HEK293 (cell line): ENCODE results near the gene TGFBRAP1.

Source experiments
- CTCF ChIA-PET: fragments of 350-600 bp; formaldehyde crosslinking; extraction: SDS; loops from one replicate; lab custom pipeline; 2021; ENCODE audit warnings: antibody characterized with exemption; lab: Yijun Ruan, JAX
- POLR2A ChIA-PET: fragments of 300-600 bp; formaldehyde crosslinking; extraction: SDS; loops from one replicate; lab custom pipeline; 2020; ENCODE audit warnings: antibody characterized with exemption, inconsistent platforms; lab: Yijun Ruan, JAX
- H3K27ac ChIP-seq: fragments of 200-500 bp; sonication (Bioruptor generic); 2 replicates; pipeline ENCODE4 v1.5.1; 2014; ENCODE audit warnings: low read depth, low read length, control low read depth, inconsistent platforms; ENCODE audit errors: extremely low read depth
- H3K36me3 ChIP-seq, 2 experiments: fragments of 200-500 bp in 1 of 2; sonication (Bioruptor generic) in 1 of 2; 1 replicate in 1 of 2; 2 replicates in 1 of 2; pipeline ENCODE4 v1.5.1; 2014 to 2017; ENCODE audit warnings: inconsistent platforms in 2 of 2, low read length in 2 of 2; ENCODE audit not compliant: control insufficient read depth in 2 of 2, insufficient read depth in 1 of 2
- H3K4me1 ChIP-seq: fragments of 200-500 bp; sonication (Bioruptor generic); 2 replicates; pipeline ENCODE4 v1.5.1; 2014; ENCODE audit warnings: mild to moderate bottlenecking, low read length, inconsistent platforms; ENCODE audit not compliant: control insufficient read depth, insufficient read depth
- H3K4me3 ChIP-seq: 2 replicates; pipeline ENCODE4 v1.5.1; 2011; ENCODE audit warnings: low read depth, mild to moderate bottlenecking, control low read depth, low read length, moderate library complexity
- H3K9me3 ChIP-seq: fragments of 200-500 bp; sonication (Bioruptor generic); 2 replicates; pipeline ENCODE4 v1.5.1; 2014; ENCODE audit warnings: low read depth, low read length, inconsistent platforms; ENCODE audit not compliant: control insufficient read depth, insufficient read depth
- EGR2 ChIP-seq: fragments of 450-650 bp; formaldehyde crosslinking; IDR thresholded peaks from 2 replicates; pipeline ENCODE4 v1.5.1; 2016; ENCODE audit warnings: low read depth, missing biosample characterization, missing genetic modification characterization
- KLF9 ChIP-seq: fragments of 450-650 bp; formaldehyde crosslinking; IDR thresholded peaks from 2 replicates; pipeline ENCODE4 v1.5.1; 2016; ENCODE audit warnings: missing biosample characterization, missing genetic modification characterization, low read depth
- SCRT2 ChIP-seq: fragments of 450-650 bp; formaldehyde crosslinking; IDR thresholded peaks from 2 replicates; pipeline ENCODE4 v1.5.1; 2016; ENCODE audit warnings: missing biosample characterization, missing genetic modification characterization
- SP2 ChIP-seq: fragments of 450-650 bp; formaldehyde crosslinking; IDR thresholded peaks from 2 replicates; pipeline ENCODE4 v1.5.1; 2016; ENCODE audit warnings: missing biosample characterization, missing genetic modification characterization
- WT1 ChIP-seq: fragments of 450-650 bp; formaldehyde crosslinking; IDR thresholded peaks from 2 replicates; pipeline ENCODE4 v1.5.1; 2016; ENCODE audit warnings: missing biosample characterization, missing genetic modification characterization
- ZFHX2 ChIP-seq: fragments of 450-650 bp; formaldehyde crosslinking; conservative IDR thresholded peaks from 2 replicates; pipeline ENCODE4 v1.5.1; 2016; ENCODE audit warnings: missing biosample characterization, missing genetic modification characterization
- ZIC2 ChIP-seq: fragments of 450-650 bp; formaldehyde crosslinking; IDR thresholded peaks from 2 replicates; pipeline ENCODE4 v1.5.1; 2016; ENCODE audit warnings: missing biosample characterization, missing genetic modification characterization
- ZNF175 ChIP-seq: fragments of 450-650 bp; formaldehyde crosslinking; IDR thresholded peaks from 2 replicates; pipeline ENCODE4 v1.5.1; 2016; ENCODE audit warnings: missing biosample characterization, missing genetic modification characterization
- ZNF2 ChIP-seq: fragments of 450-650 bp; formaldehyde crosslinking; IDR thresholded peaks from 2 replicates; pipeline ENCODE4 v1.5.1; 2016; ENCODE audit warnings: missing biosample characterization, missing genetic modification characterization
- ZNF274 ChIP-seq, 2 experiments: fragments of 200-500 bp in 1 of 2; fragments of 450-650 bp in 1 of 2; sonication (Bioruptor generic) in 1 of 2; formaldehyde crosslinking in 1 of 2; IDR thresholded peaks; 2 replicates each; pipeline versions ENCODE4 v1.5.1 to v1.6.1; 2014 to 2016; ENCODE audit warnings: borderline replicate concordance in 1 of 2, inconsistent platforms in 1 of 2, low read length in 1 of 2, missing biosample characterization in 1 of 2, missing genetic modification characterization in 1 of 2
- ZNF302 ChIP-seq: fragments of 450-650 bp; formaldehyde crosslinking; IDR thresholded peaks from 2 replicates; pipeline ENCODE4 v1.5.1; 2016; ENCODE audit warnings: missing biosample characterization, missing genetic modification characterization, low read depth
- ZNF324 ChIP-seq: fragments of 450-650 bp; formaldehyde crosslinking; IDR thresholded peaks from 2 replicates; pipeline ENCODE4 v1.5.1; 2016; ENCODE audit warnings: missing biosample characterization, missing genetic modification characterization
- ZNF335 ChIP-seq: fragments of 450-650 bp; formaldehyde crosslinking; conservative IDR thresholded peaks from 2 replicates; pipeline ENCODE4 v1.5.1; 2016; ENCODE audit warnings: missing biosample characterization, missing genetic modification characterization
- ZNF366 ChIP-seq: fragments of 450-650 bp; formaldehyde crosslinking; conservative IDR thresholded peaks from 2 replicates; pipeline ENCODE4 v1.5.1; 2016; ENCODE audit warnings: missing biosample characterization, missing genetic modification characterization
- ZNF433 ChIP-seq: fragments of 450-650 bp; formaldehyde crosslinking; IDR thresholded peaks from 2 replicates; pipeline ENCODE4 v1.5.1; 2016; ENCODE audit warnings: missing biosample characterization, missing genetic modification characterization, low read depth
- ZNF514 ChIP-seq: fragments of 450-650 bp; formaldehyde crosslinking; IDR thresholded peaks from 2 replicates; pipeline ENCODE4 v1.5.1; 2016; ENCODE audit warnings: missing biosample characterization, missing genetic modification characterization
- ZNF658 ChIP-seq: fragments of 450-650 bp; formaldehyde crosslinking; IDR thresholded peaks from 2 replicates; pipeline ENCODE4; 2016; ENCODE audit warnings: missing biosample characterization, missing genetic modification characterization
- ZNF670 ChIP-seq: fragments of 450-650 bp; formaldehyde crosslinking; IDR thresholded peaks from 2 replicates; pipeline ENCODE4 v1.5.1; 2016; ENCODE audit warnings: missing biosample characterization, missing genetic modification characterization, low read depth
- ZNF768 ChIP-seq: fragments of 450-650 bp; formaldehyde crosslinking; IDR thresholded peaks from 2 replicates; pipeline ENCODE4 v1.5.1; 2018; ENCODE audit warnings: missing biosample characterization, mild to moderate bottlenecking, missing genetic modification characterization
- TF ChIP-seq, protein P1 (sequence below): fragments of 450-650 bp; formaldehyde crosslinking; IDR thresholded peaks from 2 replicates; pipeline ENCODE4 v1.5.1; 2016; ENCODE audit warnings: missing biosample characterization, missing genetic modification characterization
- TF ChIP-seq, protein P2 (sequence below): fragments of 450-650 bp; formaldehyde crosslinking; IDR thresholded peaks from 2 replicates; pipeline ENCODE4 v1.5.1; 2016; ENCODE audit warnings: missing biosample characterization, missing genetic modification characterization
- TF ChIP-seq, protein P3 (sequence below): fragments of 450-650 bp; formaldehyde crosslinking; IDR thresholded peaks from 2 replicates; pipeline ENCODE4 v1.5.1; 2016; ENCODE audit warnings: missing biosample characterization, missing genetic modification characterization, borderline replicate concordance
- TF ChIP-seq, protein P4 (sequence below): fragments of 450-650 bp; formaldehyde crosslinking; optimal IDR thresholded peaks from 2 replicates; pipeline ENCODE3; 2016; ENCODE audit warnings: missing biosample characterization, mild to moderate bottlenecking, missing genetic modification characterization

TGFBRAP1 gene

DNA sequence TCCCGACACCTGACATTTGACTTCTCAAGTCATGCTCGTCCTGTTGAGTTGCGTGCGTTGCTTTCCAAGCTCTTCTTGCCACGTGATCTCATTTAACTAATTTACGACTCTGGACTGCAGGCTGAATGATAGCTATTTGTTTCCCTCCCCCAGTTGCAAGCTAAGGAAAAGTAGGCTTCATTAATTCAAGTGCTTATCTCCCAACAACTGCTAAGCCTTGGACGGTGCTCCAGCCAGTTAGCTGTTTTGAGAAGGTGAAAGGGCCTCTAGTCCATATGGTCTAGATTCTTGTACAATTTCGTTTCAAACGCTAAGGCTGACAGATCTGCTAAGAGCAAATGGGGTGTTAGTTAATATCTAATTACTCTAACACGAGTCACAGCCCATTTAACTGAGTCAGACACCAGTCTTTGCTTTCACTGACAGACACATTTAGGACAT, 66.9 kb downstream of the TGFBRAP1 start:
- ChIA-PET CTCF (interaction anchor here (0.6 kb wide), 1 partner anchor 1069 kb away, joined by 4 read pairs; no protein-coding TSS in a partner anchor), POLR2A (no interaction called here)
- no peak overlapping the region for H3K4me3 ChIP-seq
- no peaks in the 10 kb centered on the region for H3K4me1 ChIP-seq
- H3K36me3 ChIP-seq, result peaks cover 0 to 27% of the 10 kb centered on the region in 2 experiments; a peak in 1 of 3 replicates
- TF ChIP-seq ZNF302 (tag by site-specific recombination), result no peak
- H3K9me3 ChIP-seq, result no peaks in the 10 kb centered on the region
- no peak overlapping the region for H3K27ac ChIP-seq

DNA sequence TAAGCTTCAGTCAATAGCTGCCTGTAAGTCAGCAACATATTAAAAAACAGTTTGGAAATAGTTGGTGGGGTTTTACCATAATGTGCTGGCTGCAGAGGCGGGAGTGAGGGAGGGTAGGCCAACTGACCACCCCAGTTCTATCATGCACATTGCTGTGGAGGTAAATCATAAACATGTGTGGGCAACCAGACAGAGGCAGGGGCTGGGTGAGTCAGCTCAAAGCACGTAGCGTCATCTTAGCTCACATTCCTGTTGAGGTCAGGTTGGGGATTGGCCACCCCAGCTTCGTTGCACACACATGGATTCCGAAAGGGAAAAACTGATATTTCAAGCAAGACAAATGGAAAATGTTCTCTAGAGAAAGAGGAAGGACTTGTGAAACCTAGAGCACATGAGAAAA, 68.5 kb downstream of the TGFBRAP1 start:
- H3K4me3 ChIP-seq, result no peak overlapping the region
- H3K4me1 ChIP-seq, result no peaks in the 10 kb centered on the region
- TF ChIP-seq ZNF175 (no peak), SP2 (tag by site-specific recombination) (no peak), EGR2 (tag by site-specific recombination) (peak; percentile 56), ZFHX2 (tag by site-specific recombination) (peak; percentile 27), ZNF670 (tag by site-specific recombination) (no peak), ZNF335 (no peak), WT1 (tag by site-specific recombination) (no peak)
- TF ChIP-seq, protein P1, sequence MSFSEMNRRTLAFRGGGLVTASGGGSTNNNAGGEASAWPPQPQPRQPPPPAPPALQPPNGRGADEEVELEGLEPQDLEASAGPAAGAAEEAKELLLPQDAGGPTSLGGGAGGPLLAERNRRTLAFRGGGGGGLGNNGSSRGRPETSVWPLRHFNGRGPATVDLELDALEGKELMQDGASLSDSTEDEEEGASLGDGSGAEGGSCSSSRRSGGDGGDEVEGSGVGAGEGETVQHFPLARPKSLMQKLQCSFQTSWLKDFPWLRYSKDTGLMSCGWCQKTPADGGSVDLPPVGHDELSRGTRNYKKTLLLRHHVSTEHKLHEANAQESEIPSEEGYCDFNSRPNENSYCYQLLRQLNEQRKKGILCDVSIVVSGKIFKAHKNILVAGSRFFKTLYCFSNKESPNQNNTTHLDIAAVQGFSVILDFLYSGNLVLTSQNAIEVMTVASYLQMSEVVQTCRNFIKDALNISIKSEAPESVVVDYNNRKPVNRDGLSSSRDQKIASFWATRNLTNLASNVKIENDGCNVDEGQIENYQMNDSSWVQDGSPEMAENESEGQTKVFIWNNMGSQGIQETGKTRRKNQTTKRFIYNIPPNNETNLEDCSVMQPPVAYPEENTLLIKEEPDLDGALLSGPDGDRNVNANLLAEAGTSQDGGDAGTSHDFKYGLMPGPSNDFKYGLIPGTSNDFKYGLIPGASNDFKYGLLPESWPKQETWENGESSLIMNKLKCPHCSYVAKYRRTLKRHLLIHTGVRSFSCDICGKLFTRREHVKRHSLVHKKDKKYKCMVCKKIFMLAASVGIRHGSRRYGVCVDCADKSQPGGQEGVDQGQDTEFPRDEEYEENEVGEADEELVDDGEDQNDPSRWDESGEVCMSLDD (tag by site-specific recombination), result no peak
- H3K27ac ChIP-seq, result no peak overlapping the region
- ChIA-PET CTCF (interaction anchor here (0.6 to 1.1 kb wide), 3 partner anchors 27 to 122 kb away, joined by 3 to 5 read pairs (median 3); no protein-coding TSS in a partner anchor), POLR2A (no interaction called here)
- H3K9me3 ChIP-seq, result no peaks in the 10 kb centered on the region
- H3K36me3 ChIP-seq, result peaks cover 0 to 10% of the 10 kb centered on the region in 2 experiments; a peak in 1 of 3 replicates

DNA sequence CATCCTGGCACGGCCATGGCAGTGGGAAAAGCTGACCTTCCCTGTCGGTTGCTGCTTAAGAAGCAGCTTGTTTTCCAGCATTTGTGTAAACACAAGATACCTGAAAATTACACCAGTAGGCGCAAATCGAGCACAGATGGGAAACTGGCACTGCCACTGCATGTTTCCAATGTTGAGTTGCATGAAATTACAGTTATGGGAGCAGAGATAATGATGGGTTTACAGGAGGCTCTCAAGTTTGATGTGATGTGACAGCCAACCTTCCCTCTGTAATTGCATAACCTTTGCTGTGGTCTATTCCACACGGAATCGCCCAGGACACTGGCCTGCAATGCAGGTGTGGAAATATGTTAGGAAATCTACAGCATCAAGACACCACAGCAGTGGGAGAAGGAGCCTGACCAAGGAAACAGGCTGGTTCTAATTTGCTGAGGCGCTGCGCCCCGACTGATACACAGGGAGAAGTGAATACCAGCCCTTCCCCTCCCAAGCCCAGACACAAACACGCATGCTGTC, 70.6 kb downstream of the TGFBRAP1 start:
- Histone ChIP-seq H3K4me3 (no peak overlapping the region), H3K36me3 (peaks cover 0 to 3% of the 10 kb centered on the region in 2 experiments; a peak in 1 of 3 replicates), H3K4me1 (no peaks in the 10 kb centered on the region), H3K27ac (no peak overlapping the region)
- POLR2A ChIA-PET, result no interaction called here
- CTCF ChIA-PET, result interaction anchor here (0.7 to 2.1 kb wide), 4 partner anchors 15 to 29 kb away, joined by 3 to 11 read pairs (median 5); partner anchors contain the start of gene GPR45
- TF ChIP-seq SCRT2 (tag by site-specific recombination) (no peak), ZNF768 (tag by site-specific recombination) (no peak), KLF9 (tag by site-specific recombination) (no peak), ZNF274 (IDR thresholded peaks at IDR 0.05; ENCODE audit: low read length) (no peak), ZNF274 (tag by site-specific recombination; IDR thresholded peaks at IDR 0.05; ENCODE audit: borderline replicate concordance) (no peak), ZNF658 (tag by site-specific recombination) (no peak), ZNF2 (tag by site-specific recombination) (no peak), ZIC2 (tag by site-specific recombination) (no peak), ZNF366 (tag by site-specific recombination) (no peak), ZNF514 (tag by site-specific recombination) (no peak), ZNF324 (no peak), ZNF433 (tag by site-specific recombination) (no peak)
- TF ChIP-seq, protein P2, sequence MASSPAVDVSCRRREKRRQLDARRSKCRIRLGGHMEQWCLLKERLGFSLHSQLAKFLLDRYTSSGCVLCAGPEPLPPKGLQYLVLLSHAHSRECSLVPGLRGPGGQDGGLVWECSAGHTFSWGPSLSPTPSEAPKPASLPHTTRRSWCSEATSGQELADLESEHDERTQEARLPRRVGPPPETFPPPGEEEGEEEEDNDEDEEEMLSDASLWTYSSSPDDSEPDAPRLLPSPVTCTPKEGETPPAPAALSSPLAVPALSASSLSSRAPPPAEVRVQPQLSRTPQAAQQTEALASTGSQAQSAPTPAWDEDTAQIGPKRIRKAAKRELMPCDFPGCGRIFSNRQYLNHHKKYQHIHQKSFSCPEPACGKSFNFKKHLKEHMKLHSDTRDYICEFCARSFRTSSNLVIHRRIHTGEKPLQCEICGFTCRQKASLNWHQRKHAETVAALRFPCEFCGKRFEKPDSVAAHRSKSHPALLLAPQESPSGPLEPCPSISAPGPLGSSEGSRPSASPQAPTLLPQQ (tag by site-specific recombination), result no peak
- TF ChIP-seq, protein P3, sequence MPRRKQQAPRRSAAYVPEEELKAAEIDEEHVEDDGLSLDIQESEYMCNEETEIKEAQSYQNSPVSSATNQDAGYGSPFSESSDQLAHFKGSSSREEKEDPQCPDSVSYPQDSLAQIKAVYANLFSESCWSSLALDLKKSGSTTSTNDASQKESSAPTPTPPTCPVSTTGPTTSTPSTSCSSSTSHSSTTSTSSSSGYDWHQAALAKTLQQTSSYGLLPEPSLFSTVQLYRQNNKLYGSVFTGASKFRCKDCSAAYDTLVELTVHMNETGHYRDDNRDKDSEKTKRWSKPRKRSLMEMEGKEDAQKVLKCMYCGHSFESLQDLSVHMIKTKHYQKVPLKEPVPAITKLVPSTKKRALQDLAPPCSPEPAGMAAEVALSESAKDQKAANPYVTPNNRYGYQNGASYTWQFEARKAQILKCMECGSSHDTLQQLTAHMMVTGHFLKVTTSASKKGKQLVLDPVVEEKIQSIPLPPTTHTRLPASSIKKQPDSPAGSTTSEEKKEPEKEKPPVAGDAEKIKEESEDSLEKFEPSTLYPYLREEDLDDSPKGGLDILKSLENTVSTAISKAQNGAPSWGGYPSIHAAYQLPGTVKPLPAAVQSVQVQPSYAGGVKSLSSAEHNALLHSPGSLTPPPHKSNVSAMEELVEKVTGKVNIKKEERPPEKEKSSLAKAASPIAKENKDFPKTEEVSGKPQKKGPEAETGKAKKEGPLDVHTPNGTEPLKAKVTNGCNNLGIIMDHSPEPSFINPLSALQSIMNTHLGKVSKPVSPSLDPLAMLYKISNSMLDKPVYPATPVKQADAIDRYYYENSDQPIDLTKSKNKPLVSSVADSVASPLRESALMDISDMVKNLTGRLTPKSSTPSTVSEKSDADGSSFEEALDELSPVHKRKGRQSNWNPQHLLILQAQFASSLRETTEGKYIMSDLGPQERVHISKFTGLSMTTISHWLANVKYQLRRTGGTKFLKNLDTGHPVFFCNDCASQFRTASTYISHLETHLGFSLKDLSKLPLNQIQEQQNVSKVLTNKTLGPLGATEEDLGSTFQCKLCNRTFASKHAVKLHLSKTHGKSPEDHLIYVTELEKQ (tag by site-specific recombination), result no peak
- TF ChIP-seq, protein P4, sequence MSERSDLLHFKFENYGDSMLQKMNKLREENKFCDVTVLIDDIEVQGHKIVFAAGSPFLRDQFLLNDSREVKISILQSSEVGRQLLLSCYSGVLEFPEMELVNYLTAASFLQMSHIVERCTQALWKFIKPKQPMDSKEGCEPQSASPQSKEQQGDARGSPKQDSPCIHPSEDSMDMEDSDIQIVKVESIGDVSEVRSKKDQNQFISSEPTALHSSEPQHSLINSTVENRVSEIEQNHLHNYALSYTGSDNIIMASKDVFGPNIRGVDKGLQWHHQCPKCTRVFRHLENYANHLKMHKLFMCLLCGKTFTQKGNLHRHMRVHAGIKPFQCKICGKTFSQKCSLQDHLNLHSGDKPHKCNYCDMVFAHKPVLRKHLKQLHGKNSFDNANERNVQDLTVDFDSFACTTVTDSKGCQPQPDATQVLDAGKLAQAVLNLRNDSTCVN (tag by site-specific recombination), result no peak
- TF ChIP-seq, all 188 proteins: peak for 0
- H3K9me3 ChIP-seq, result no peaks in the 10 kb centered on the region
